K562 (cell line): ENCODE measurements around the gene C16orf74. TPM values are rescaled to one million over a fixed set of nuclear protein-coding genes. Genes with fewer than 3 reads are reported as not detected.
A peak's percentile ranks its signal among the peaks of the same experiment; 100 is the strongest.

ENCODE experiments used
- FOXA1 ChIP-seq: fragments of 450-650 bp; IDR thresholded peaks from 2 replicates; pipeline ENCODE4 v1.6.1; 2016; ENCODE audit warnings: mild to moderate bottlenecking, borderline replicate concordance
- JUN ChIP-seq, 2 experiments: sonication (generic) in 1 of 2; formaldehyde crosslinking in 1 of 2; IDR thresholded peaks; 2 replicates each; pipeline versions ENCODE4 v1.6.1 to v1.8.0; 2012 to 2022; ENCODE audit warnings: borderline replicate concordance in 2 of 2, mild to moderate bottlenecking in 2 of 2, improper control_type of control experiment in 1 of 2, low read depth in 1 of 2, low read length in 1 of 2, missing genetic modification reagents in 1 of 2
- MYBL2 ChIP-seq, 2 experiments: fragments of 450-650 bp in 1 of 2; sonication (generic) in 1 of 2; formaldehyde crosslinking in 1 of 2; IDR thresholded peaks; 2 replicates each; pipeline versions ENCODE4 v1.6.1 to v1.8.1; 2017 to 2022; ENCODE audit warnings: borderline replicate concordance in 1 of 2, inconsistent platforms in 1 of 2, low read depth in 1 of 2, mild to moderate bottlenecking in 1 of 2, missing genetic modification reagents in 1 of 2, moderate library complexity in 1 of 2
- POLR2AphosphoS5 ChIP-seq: IDR thresholded peaks from 2 replicates; pipeline ENCODE4 v1.6.1; 2011; ENCODE audit warnings: mild to moderate bottlenecking, low read depth, low read length, moderate library complexity; ENCODE audit not compliant: control insufficient read depth, insufficient read depth
- SMAD2 ChIP-seq: fragments of 150-350 bp; IDR thresholded peaks from 2 replicates; pipeline ENCODE4 v1.6.1; 2014; ENCODE audit warnings: low read depth, mild to moderate bottlenecking, low read length
- SMARCB1 ChIP-seq: IDR thresholded peaks from 2 replicates; pipeline ENCODE4 v1.6.1; 2011; ENCODE audit warnings: improper control_type of control experiment, low read depth; ENCODE audit not compliant: insufficient read length
- SUPT5H ChIP-seq: fragments of 450-650 bp; IDR thresholded peaks from 2 replicates; pipeline ENCODE4 v1.6.1; 2016
- ZBTB26 ChIP-seq: fragments of 450-650 bp; formaldehyde crosslinking; IDR thresholded peaks from 2 replicates; pipeline ENCODE4 v1.4.0; 2022; ENCODE audit warnings: missing genetic modification characterization
- ZNF23 ChIP-seq: fragments of 250-450 bp; sonication (Bioruptor Pico); IDR thresholded peaks from 2 replicates; pipeline ENCODE4 v1.4.0; 2020; ENCODE audit warnings: mild to moderate bottlenecking
- ZNF592 ChIP-seq: fragments of 450-650 bp; IDR thresholded peaks from 2 replicates; pipeline ENCODE4 v1.6.1; 2017; ENCODE audit warnings: antibody characterized with exemption, mild to moderate bottlenecking
- ZNF79 ChIP-seq: fragments of 250-450 bp; sonication (Bioruptor Pico); IDR thresholded peaks from 2 replicates; pipeline ENCODE4 v1.4.0; 2020; ENCODE audit warnings: low read depth, mild to moderate bottlenecking, moderate library complexity
- polyA plus RNA-seq, 8 experiments: library from polyadenylated mRNA; depleted of rRNA in 4 of 8; stranded (reverse) in 5 of 8; unstranded in 3 of 8; fragments of >200 nt; fragmentation: Nextera tagmentation in 2 of 8; fragmentation: Illumina TruSeq in 1 of 8; extraction: Ambion mirVana in 2 of 8; extraction: Trizol in 1 of 8; gene quantifications; 2 replicates each; pipeline versions ENCODE4 v1.2.1 to v1.2.3, GENCODE V29; 2011 to 2014; ENCODE audit warnings: inconsistent platforms in 1 of 8, missing spikeins in 1 of 8
- total RNA-seq, 7 experiments: library from RNA; depleted of rRNA in 6 of 7; stranded (reverse); fragments of >200 nt in 6 of 7; fragmentation: Illumina TruSeq in 2 of 7; extraction: Trizol in 2 of 7; gene quantifications; 2 replicates each; pipeline versions ENCODE4 v1.2.1 to v1.2.3, GENCODE V29; 2011 to 2021; ENCODE audit warnings: low replicate concordance in 1 of 7
- TF ChIP-seq, protein P1 (sequence below): sonication (generic); formaldehyde crosslinking; IDR thresholded peaks from 2 replicates; pipeline ENCODE4 v1.8.1; 2023; ENCODE audit warnings: mild to moderate bottlenecking, missing genetic modification reagents
- TF ChIP-seq, protein P2 (sequence below): sonication (generic); formaldehyde crosslinking; IDR thresholded peaks from 2 replicates; pipeline ENCODE4 v1.8.0; 2022; ENCODE audit warnings: mild to moderate bottlenecking, low read depth, missing genetic modification reagents
- TF ChIP-seq, protein P3 (sequence below): fragments of 450-650 bp; IDR thresholded peaks from 2 replicates; pipeline ENCODE4 v1.6.1; 2016; ENCODE audit warnings: mild to moderate bottlenecking

C16orf74 gene
- total and polyA plus RNA-seq, 9 of the 15 experiments (the other 6 are each of a cell fraction or from before 2014, with no cell fraction given): not detected

- TF ChIP-seq ZNF592: no peak
- TF ChIP-seq, protein P1, sequence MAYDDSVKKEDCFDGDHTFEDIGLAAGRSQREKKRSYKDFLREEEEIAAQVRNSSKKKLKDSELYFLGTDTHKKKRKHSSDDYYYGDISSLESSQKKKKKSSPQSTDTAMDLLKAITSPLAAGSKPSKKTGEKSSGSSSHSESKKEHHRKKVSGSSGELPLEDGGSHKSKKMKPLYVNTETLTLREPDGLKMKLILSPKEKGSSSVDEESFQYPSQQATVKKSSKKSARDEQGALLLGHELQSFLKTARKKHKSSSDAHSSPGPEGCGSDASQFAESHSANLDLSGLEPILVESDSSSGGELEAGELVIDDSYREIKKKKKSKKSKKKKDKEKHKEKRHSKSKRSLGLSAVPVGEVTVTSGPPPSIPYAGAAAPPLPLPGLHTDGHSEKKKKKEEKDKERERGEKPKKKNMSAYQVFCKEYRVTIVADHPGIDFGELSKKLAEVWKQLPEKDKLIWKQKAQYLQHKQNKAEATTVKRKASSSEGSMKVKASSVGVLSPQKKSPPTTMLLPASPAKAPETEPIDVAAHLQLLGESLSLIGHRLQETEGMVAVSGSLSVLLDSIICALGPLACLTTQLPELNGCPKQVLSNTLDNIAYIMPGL (CRISPR knock-in tag): no peak
- no peak for TF ChIP-seq ZNF79 (CRISPR knock-in tag)
- no peak for TF ChIP-seq MYBL2 (IDR thresholded peaks at IDR 0.05; ENCODE audit: low read depth)
- no peak for TF ChIP-seq MYBL2 (CRISPR knock-in tag; IDR thresholded peaks at IDR 0.05; ENCODE audit: borderline replicate concordance)
- TF ChIP-seq JUN (IDR thresholded peaks at IDR 0.05; ENCODE audit: borderline replicate concordance, low read depth, low read length): no peak
- no peak for TF ChIP-seq JUN (CRISPR knock-in tag; IDR thresholded peaks at IDR 0.05; ENCODE audit: borderline replicate concordance)
- TF ChIP-seq SMAD2: no peak
- TF ChIP-seq SMARCB1: no peak
- TF ChIP-seq FOXA1: no peak
- peak; percentile 52 for TF ChIP-seq POLR2AphosphoS5
- no peak for TF ChIP-seq ZNF23 (CRISPR knock-in tag)
- peak; percentile 55 for TF ChIP-seq SUPT5H
- TF ChIP-seq, protein P2, sequence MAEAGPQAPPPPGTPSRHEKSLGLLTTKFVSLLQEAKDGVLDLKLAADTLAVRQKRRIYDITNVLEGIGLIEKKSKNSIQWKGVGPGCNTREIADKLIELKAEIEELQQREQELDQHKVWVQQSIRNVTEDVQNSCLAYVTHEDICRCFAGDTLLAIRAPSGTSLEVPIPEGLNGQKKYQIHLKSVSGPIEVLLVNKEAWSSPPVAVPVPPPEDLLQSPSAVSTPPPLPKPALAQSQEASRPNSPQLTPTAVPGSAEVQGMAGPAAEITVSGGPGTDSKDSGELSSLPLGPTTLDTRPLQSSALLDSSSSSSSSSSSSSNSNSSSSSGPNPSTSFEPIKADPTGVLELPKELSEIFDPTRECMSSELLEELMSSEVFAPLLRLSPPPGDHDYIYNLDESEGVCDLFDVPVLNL: no peak
- TF ChIP-seq, protein P3, sequence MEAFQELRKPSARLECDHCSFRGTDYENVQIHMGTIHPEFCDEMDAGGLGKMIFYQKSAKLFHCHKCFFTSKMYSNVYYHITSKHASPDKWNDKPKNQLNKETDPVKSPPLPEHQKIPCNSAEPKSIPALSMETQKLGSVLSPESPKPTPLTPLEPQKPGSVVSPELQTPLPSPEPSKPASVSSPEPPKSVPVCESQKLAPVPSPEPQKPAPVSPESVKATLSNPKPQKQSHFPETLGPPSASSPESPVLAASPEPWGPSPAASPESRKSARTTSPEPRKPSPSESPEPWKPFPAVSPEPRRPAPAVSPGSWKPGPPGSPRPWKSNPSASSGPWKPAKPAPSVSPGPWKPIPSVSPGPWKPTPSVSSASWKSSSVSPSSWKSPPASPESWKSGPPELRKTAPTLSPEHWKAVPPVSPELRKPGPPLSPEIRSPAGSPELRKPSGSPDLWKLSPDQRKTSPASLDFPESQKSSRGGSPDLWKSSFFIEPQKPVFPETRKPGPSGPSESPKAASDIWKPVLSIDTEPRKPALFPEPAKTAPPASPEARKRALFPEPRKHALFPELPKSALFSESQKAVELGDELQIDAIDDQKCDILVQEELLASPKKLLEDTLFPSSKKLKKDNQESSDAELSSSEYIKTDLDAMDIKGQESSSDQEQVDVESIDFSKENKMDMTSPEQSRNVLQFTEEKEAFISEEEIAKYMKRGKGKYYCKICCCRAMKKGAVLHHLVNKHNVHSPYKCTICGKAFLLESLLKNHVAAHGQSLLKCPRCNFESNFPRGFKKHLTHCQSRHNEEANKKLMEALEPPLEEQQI: no peak
- no peak for TF ChIP-seq ZBTB26
Measured at GRCh38 chr16:85675251-85675874, 75.5 kb downstream of the C16orf74 start (continued).
